Neural cell (in vitro differentiated cells): ENCODE measurements around the gene NT5DC2. TPM values are rescaled to one million over a fixed set of nuclear protein-coding genes. Genes with fewer than 3 reads are reported as not detected.

Source experiments
- H2AFZ ChIP-seq: fragments of 200-600, 300-800 bp; sonication (generic), shearing (Covaris generic); 2 replicates; pipeline ENCODE4 v1.6.0; 2014; ENCODE audit warnings: low read depth, mild to moderate bottlenecking, antibody characterized with exemption, low read length, moderate library complexity
- H3F3A ChIP-seq: fragments of 200-600 bp; shearing (Covaris generic); 2 replicates; pipeline ENCODE4 v1.6.1; 2016; ENCODE audit warnings: mild to moderate bottlenecking, moderate library complexity, mixed read lengths, antibody characterized with exemption, low read length; ENCODE audit not compliant: insufficient read depth, poor library complexity, severe bottlenecking
- H3K27ac ChIP-seq: fragments of 200-600, 300-800 bp; sonication (generic), shearing (Covaris generic); 2 replicates; pipeline ENCODE4 v1.5.1; 2014; ENCODE audit warnings: mild to moderate bottlenecking, low read length, moderate library complexity
- H3K27me3 ChIP-seq: fragments of 300-800, 200-600 bp; sonication (generic), shearing (Covaris generic); 2 replicates; pipeline ENCODE4 v1.6.0; 2014; ENCODE audit warnings: mild to moderate bottlenecking, low read depth, low read length, moderate library complexity; ENCODE audit not compliant: insufficient read depth
- H3K36me3 ChIP-seq: fragments of 300-800, 200-600 bp; sonication (generic), shearing (Covaris generic); 2 replicates; pipeline ENCODE4 v1.5.1; 2014; ENCODE audit warnings: mild to moderate bottlenecking, antibody characterized with exemption, low read length, moderate library complexity; ENCODE audit not compliant: insufficient read depth
- H3K4me2 ChIP-seq: fragments of 300-800, 200-600 bp; sonication (generic), shearing (Covaris generic); 2 replicates; pipeline ENCODE4 v1.6.0; 2014; ENCODE audit warnings: mild to moderate bottlenecking, low read length
- H3K4me3 ChIP-seq: fragments of 300-800, 200-600 bp; sonication (generic), shearing (Covaris generic); 2 replicates; pipeline ENCODE4 v1.5.1; 2014; ENCODE audit warnings: mild to moderate bottlenecking, low read length, moderate library complexity
- H3K79me2 ChIP-seq: fragments of 200-600 bp; shearing (Covaris generic); replicated peaks from 2 replicates; pipeline ENCODE4 v1.6.0; 2014; ENCODE audit warnings: mild to moderate bottlenecking, low read length, moderate library complexity; ENCODE audit not compliant: insufficient read depth
- H3K9ac ChIP-seq: fragments of 300-800, 200-600 bp; sonication (generic), shearing (Covaris generic); 2 replicates; pipeline ENCODE4 v1.6.1; 2016; ENCODE audit warnings: mild to moderate bottlenecking, low read length, mixed read lengths
- H3K9me2 ChIP-seq: fragments of 200-600 bp; shearing (Covaris generic); 2 replicates; pipeline ENCODE4 v1.6.1; 2016; ENCODE audit warnings: mild to moderate bottlenecking, low read length, mixed read lengths; ENCODE audit not compliant: insufficient read depth
- H3K9me3 ChIP-seq: fragments of 200-600, 300-800 bp; sonication (generic), shearing (Covaris generic); 2 replicates; pipeline ENCODE4 v1.6.1; 2016; ENCODE audit warnings: mild to moderate bottlenecking, mixed run types, low read length, moderate library complexity, mixed read lengths
- H4K20me1 ChIP-seq: fragments of 200-600 bp; shearing (Covaris generic); 2 replicates; pipeline ENCODE4 v1.6.1; 2016; ENCODE audit warnings: mild to moderate bottlenecking, mixed run types; ENCODE audit not compliant: insufficient read depth
- EP300 ChIP-seq: fragments of 450-650 bp; conservative IDR thresholded peaks from 2 replicates; pipeline ENCODE4 v1.6.1; 2014; ENCODE audit warnings: antibody characterized with exemption, mild to moderate bottlenecking, moderate library complexity; ENCODE audit not compliant: poor library complexity, severe bottlenecking
- EZH2 ChIP-seq: fragments of 200-600, 300-800 bp; shearing (Covaris generic), sonication (generic); IDR thresholded peaks from 2 replicates; pipeline ENCODE4 v1.6.1; 2014; ENCODE audit warnings: antibody characterized with exemption, low read length, borderline replicate concordance, mild to moderate bottlenecking; ENCODE audit not compliant: insufficient read depth, poor library complexity, severe bottlenecking
- MXI1 ChIP-seq: fragments of 450-650 bp; conservative IDR thresholded peaks from 2 replicates; pipeline ENCODE4 v1.6.1; 2014; ENCODE audit warnings: antibody characterized with exemption, mild to moderate bottlenecking; ENCODE audit not compliant: poor library complexity, severe bottlenecking
- POLR2AphosphoS5 ChIP-seq: IDR thresholded peaks from 2 replicates; pipeline ENCODE4 v1.6.1; 2012
- RAD21 ChIP-seq: fragments of 450-650 bp; conservative IDR thresholded peaks from 2 replicates; pipeline ENCODE4 v1.6.1; 2014; ENCODE audit warnings: antibody characterized with exemption, mild to moderate bottlenecking, moderate library complexity
- SMC3 ChIP-seq: fragments of 450-650 bp; conservative IDR thresholded peaks from 2 replicates; pipeline ENCODE4 v1.6.1; 2014; ENCODE audit warnings: antibody characterized with exemption, mild to moderate bottlenecking, moderate library complexity; ENCODE audit not compliant: poor library complexity
- TAF1 ChIP-seq: IDR thresholded peaks from 2 replicates; pipeline ENCODE4 v1.6.1; 2012; ENCODE audit warnings: low read depth
- polyA plus RNA-seq: library from polyadenylated mRNA; depleted of rRNA; stranded (reverse); fragments of >200 nt; gene quantifications from 2 replicates; pipeline ENCODE4 v1.2.3, GENCODE V29; 2014
- TF ChIP-seq, protein P1 (sequence below): IDR thresholded peaks from 2 replicates; pipeline ENCODE4 v1.6.1; 2012; ENCODE audit warnings: borderline replicate concordance
- TF ChIP-seq, protein P2 (sequence below): fragments of 450-650 bp; IDR thresholded peaks from 2 replicates; pipeline ENCODE4 v1.5.1; 2014; ENCODE audit warnings: antibody characterized with exemption, mild to moderate bottlenecking, moderate library complexity; ENCODE audit not compliant: poor library complexity, severe bottlenecking

NT5DC2 gene
- polyA plus RNA-seq, 1 donor from 2014 or later: 35.1 TPM

DNA sequence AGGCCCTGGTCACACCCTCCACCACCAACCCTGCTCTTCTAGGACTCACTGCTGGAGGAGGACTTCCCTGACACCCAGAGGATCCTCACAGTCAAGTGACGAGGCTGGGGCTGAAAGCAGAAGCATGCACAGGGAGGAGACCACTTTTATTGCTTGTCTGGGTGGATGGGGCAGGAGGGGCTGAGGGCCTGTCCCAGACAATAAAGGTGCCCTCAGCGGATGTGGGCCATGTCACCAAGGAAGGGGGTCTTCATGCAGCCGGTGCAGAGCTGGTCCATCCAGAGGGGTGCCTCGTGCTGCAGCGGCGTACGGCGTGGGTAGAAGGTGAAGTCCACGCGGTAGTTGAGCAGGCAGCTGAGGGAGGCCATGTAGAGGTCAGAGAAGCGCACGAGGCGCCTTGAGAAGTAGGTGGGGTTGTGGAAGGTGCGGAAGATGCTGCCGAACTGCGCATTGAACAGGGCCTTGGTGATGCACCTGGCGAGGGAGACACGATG is 9.4 kb downstream of the NT5DC2 start:
- no peaks in the 10 kb centered on the region for H3K36me3 ChIP-seq
- H3K27me3 ChIP-seq: no peaks in the 10 kb centered on the region
- no peaks in the 10 kb centered on the region for H3F3A ChIP-seq
- H3K4me2 ChIP-seq: no peak overlapping the region
- no peak overlapping the region for H3K4me3 ChIP-seq
- no peak for TF ChIP-seq SMC3
- TF ChIP-seq MXI1: no peak
- no peak for TF ChIP-seq TAF1
- TF ChIP-seq, protein P1, sequence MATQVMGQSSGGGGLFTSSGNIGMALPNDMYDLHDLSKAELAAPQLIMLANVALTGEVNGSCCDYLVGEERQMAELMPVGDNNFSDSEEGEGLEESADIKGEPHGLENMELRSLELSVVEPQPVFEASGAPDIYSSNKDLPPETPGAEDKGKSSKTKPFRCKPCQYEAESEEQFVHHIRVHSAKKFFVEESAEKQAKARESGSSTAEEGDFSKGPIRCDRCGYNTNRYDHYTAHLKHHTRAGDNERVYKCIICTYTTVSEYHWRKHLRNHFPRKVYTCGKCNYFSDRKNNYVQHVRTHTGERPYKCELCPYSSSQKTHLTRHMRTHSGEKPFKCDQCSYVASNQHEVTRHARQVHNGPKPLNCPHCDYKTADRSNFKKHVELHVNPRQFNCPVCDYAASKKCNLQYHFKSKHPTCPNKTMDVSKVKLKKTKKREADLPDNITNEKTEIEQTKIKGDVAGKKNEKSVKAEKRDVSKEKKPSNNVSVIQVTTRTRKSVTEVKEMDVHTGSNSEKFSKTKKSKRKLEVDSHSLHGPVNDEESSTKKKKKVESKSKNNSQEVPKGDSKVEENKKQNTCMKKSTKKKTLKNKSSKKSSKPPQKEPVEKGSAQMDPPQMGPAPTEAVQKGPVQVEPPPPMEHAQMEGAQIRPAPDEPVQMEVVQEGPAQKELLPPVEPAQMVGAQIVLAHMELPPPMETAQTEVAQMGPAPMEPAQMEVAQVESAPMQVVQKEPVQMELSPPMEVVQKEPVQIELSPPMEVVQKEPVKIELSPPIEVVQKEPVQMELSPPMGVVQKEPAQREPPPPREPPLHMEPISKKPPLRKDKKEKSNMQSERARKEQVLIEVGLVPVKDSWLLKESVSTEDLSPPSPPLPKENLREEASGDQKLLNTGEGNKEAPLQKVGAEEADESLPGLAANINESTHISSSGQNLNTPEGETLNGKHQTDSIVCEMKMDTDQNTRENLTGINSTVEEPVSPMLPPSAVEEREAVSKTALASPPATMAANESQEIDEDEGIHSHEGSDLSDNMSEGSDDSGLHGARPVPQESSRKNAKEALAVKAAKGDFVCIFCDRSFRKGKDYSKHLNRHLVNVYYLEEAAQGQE: no peak
- TF ChIP-seq EP300: no peak
- no peak for TF ChIP-seq POLR2AphosphoS5
- no peak for TF ChIP-seq EZH2
- TF ChIP-seq, protein P2, sequence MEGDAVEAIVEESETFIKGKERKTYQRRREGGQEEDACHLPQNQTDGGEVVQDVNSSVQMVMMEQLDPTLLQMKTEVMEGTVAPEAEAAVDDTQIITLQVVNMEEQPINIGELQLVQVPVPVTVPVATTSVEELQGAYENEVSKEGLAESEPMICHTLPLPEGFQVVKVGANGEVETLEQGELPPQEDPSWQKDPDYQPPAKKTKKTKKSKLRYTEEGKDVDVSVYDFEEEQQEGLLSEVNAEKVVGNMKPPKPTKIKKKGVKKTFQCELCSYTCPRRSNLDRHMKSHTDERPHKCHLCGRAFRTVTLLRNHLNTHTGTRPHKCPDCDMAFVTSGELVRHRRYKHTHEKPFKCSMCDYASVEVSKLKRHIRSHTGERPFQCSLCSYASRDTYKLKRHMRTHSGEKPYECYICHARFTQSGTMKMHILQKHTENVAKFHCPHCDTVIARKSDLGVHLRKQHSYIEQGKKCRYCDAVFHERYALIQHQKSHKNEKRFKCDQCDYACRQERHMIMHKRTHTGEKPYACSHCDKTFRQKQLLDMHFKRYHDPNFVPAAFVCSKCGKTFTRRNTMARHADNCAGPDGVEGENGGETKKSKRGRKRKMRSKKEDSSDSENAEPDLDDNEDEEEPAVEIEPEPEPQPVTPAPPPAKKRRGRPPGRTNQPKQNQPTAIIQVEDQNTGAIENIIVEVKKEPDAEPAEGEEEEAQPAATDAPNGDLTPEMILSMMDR: no peak
- TF ChIP-seq RAD21: no peak
- H2AFZ ChIP-seq: no peak overlapping the region
- no peak overlapping the region for H3K27ac ChIP-seq
- no peaks in the 10 kb centered on the region for H3K79me2 ChIP-seq
- no peak overlapping the region for H3K9ac ChIP-seq
- H3K9me2 ChIP-seq: no peaks in the 10 kb centered on the region
- no peaks in the 10 kb centered on the region for H4K20me1 ChIP-seq
- H3K9me3 ChIP-seq: no peaks in the 10 kb centered on the region

DNA sequence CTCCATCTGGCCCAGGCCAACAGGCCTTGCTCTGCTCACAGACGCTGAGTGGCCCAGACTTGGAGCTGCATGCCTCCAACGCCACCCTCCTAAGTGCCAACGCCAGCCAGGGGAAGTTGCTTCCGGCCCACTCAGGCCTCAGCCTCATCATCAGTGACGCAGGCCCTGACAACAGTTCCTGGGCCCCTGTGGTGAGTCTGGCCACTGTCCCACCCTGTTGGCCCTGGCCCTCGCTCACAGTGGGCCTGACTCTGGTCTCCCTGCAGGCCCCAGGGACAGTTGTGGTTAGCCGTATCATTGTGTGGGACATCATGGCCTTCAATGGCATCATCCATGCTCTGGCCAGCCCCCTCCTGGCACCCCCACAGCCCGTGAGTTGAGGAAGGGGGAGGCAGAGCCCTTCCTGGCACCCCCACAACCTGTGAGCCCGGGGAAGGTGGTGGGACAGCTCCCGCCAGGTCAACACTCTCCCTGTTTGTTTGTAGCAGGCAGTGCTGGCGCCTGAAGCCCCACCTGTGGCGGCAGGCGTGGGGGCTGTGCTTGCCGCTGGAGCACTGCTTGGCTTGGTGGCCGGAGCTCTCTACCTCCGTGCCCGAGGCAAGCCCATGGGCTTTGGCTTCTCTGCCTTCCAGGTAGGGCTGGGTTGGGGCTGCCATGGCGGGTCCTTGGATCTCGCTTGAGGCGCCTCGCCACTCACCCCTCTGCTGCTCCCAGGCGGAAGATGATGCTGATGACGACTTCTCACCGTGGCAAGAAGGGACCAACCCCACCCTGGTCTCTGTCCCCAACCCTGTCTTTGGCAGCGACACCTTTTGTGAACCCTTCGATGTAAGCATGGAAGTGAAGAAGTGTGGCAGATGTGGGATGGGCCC is 10.0 kb downstream of the NT5DC2 start:
- Histone ChIP-seq H3K9me3 (no peaks in the 10 kb centered on the region), H2AFZ (no peak overlapping the region), H3K27ac (no peak overlapping the region), H3K79me2 (no peaks in the 10 kb centered on the region), H3K27me3 (no peaks in the 10 kb centered on the region), H3F3A (no peaks in the 10 kb centered on the region), H3K9me2 (no peaks in the 10 kb centered on the region), H3K4me2 (no peak overlapping the region), H4K20me1 (no peaks in the 10 kb centered on the region), H3K9ac (no peak overlapping the region), H3K36me3 (no peaks in the 10 kb centered on the region), H3K4me3 (no peak overlapping the region)
- TF ChIP-seq TAF1 (no peak), SMC3 (no peak), RAD21 (no peak), EP300 (no peak), POLR2AphosphoS5 (no peak), EZH2 (no peak), MXI1 (no peak)
- TF ChIP-seq, protein P2: no peak
- TF ChIP-seq, protein P1: no peak
